ENCODE data around the gene RHBDF2. TPM values are rescaled to one million over a fixed set of nuclear protein-coding genes. Genes with fewer than 3 reads are reported as not detected.
A peak's percentile ranks its signal among the peaks of the same experiment; 100 is the strongest.

The RHBDF2 gene
- total and polyA plus RNA-seq, 4 donors: 20.1 to 116 (median 39.6) TPM

DNA sequence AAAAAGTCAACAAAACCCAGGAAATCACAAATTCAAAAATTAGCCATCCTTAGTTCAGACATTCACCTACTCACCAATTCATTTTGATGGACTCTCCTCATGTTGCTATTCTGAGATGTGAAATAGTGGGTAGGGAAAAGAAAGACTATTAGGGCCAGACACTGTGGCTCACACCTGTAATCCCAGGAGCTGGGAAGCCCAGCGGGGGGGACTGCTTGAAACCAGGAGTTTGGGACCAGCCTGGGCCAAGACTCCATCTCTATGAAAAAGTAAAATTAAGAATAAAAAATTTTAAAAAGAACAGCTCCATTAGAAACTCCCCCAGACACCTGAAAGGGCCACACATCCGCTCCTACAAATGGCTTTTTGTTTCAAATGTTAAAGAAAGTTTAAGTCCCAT is 69.7 kb downstream of the RHBDF2 start:
- ATAC-seq (ENCODE audit: insufficient read depth, low FRiP score): no peak
- Histone ChIP-seq H3K36me3 (ENCODE audit: control insufficient read depth in 4 of 4, insufficient read depth in 4 of 4, low read length in 4 of 4) (no peaks in the 10 kb centered on the region), H3K9ac (ENCODE audit: insufficient read depth in 1 of 2, low read length in 2 of 2) (no peak overlapping the region), H3K4me1 (ENCODE audit: control insufficient read depth in 5 of 5, insufficient read depth in 5 of 5, low read length in 5 of 5) (peaks cover 4 to 33% (median 7%) of the 10 kb centered on the region in 5 donors), H3K27ac (ENCODE audit: low read depth in 1 of 2, low read length in 1 of 2) (peak overlapping the region in 1 of 2 donors; percentile 60), H3K27me3 (ENCODE audit: control insufficient read depth in 3 of 3, insufficient read depth in 3 of 3, low read length in 2 of 3) (no peaks in the 10 kb centered on the region), H3K9me3 (ENCODE audit: control insufficient read depth in 4 of 4, insufficient read depth in 3 of 4, low read length in 3 of 4) (no peaks in the 10 kb centered on the region), H3K4me3 (no peak overlapping the region)
- no peak for DNase-seq
- no peak for TF ChIP-seq CTCF (IDR thresholded peaks at IDR 0.05; ENCODE audit: control extremely low read depth, extremely low read depth)
- WGBS, 2 donors: 97% methylated on average over 2 of the region's 2 CpGs

GRCh38 chr17:76428511-76428910 is 72.7 kb downstream of the RHBDF2 start:
- Histone ChIP-seq H3K9ac (ENCODE audit: insufficient read depth in 1 of 2, low read length in 2 of 2) (no peak overlapping the region), H3K27me3 (ENCODE audit: control insufficient read depth in 3 of 3, insufficient read depth in 3 of 3, low read length in 2 of 3) (no peaks in the 10 kb centered on the region), H3K36me3 (ENCODE audit: control insufficient read depth in 4 of 4, insufficient read depth in 4 of 4, low read length in 4 of 4) (no peaks in the 10 kb centered on the region), H3K27ac (ENCODE audit: low read depth in 1 of 2, low read length in 1 of 2) (no peak overlapping the region), H3K9me3 (ENCODE audit: control insufficient read depth in 4 of 4, insufficient read depth in 3 of 4, low read length in 3 of 4) (no peaks in the 10 kb centered on the region), H3K4me3 (no peak overlapping the region), H3K4me1 (ENCODE audit: control insufficient read depth in 5 of 5, insufficient read depth in 5 of 5, low read length in 5 of 5) (peaks cover 4 to 34% (median 7%) of the 10 kb centered on the region in 5 donors)
- 88 to 92% methylated on average over 1 of the region's 1 CpG for WGBS, 2 donors
- TF ChIP-seq CTCF (IDR thresholded peaks at IDR 0.05; ENCODE audit: control extremely low read depth, extremely low read depth): no peak
- ATAC-seq (ENCODE audit: insufficient read depth, low FRiP score): no peak
- DNase-seq: no peak

DNA sequence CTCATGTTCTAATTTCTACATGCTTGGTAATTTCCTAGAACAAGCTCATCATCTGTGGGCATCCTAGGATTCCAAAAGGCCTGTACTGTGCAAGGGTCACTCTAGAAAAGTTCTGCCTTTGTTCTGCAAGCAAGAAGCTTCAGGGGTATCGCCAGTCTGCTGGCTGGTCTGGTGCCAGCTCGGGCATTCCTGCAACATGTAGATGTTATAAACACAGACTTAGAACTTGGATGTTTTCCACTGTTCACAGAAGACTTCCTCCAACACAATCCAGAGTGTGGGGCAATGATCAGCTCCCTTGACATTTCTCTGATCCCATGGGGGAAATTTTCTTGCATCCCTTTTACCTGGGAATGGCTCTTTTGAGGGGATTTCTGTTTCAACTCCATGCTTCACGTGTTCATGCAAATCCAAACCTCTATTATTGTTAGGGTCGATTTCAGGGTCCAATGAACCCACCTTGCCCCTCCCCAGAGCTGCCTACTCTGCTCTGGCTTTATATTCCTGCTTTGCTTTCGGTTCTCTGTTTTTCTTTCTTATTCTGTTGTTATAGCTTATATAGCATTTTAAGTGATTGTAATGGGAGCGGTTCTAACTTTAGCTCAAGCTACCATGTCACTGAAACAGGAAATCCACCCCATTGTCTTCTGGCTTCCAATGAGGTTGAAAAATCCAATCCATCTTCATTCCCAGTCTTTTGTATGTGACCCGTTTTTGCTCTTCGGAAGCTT is 73.6 kb downstream of the RHBDF2 start:
- 59 to 75% methylated on average over 8 of the region's 8 CpGs for WGBS, 2 donors
- TF ChIP-seq CTCF (IDR thresholded peaks at IDR 0.05; ENCODE audit: control extremely low read depth, extremely low read depth): no peak
- Histone ChIP-seq H3K9me3 (ENCODE audit: control insufficient read depth in 4 of 4, insufficient read depth in 3 of 4, low read length in 3 of 4) (no peaks in the 10 kb centered on the region), H3K27me3 (ENCODE audit: control insufficient read depth in 3 of 3, insufficient read depth in 3 of 3, low read length in 2 of 3) (no peaks in the 10 kb centered on the region), H3K9ac (ENCODE audit: insufficient read depth in 1 of 2, low read length in 2 of 2) (no peak overlapping the region), H3K4me3 (no peak overlapping the region), H3K27ac (ENCODE audit: low read depth in 1 of 2, low read length in 1 of 2) (peak overlapping the region in 1 of 2 donors; percentile 24), H3K36me3 (ENCODE audit: control insufficient read depth in 4 of 4, insufficient read depth in 4 of 4, low read length in 4 of 4) (no peaks in the 10 kb centered on the region), H3K4me1 (ENCODE audit: control insufficient read depth in 5 of 5, insufficient read depth in 5 of 5, low read length in 5 of 5) (peaks cover 4 to 36% (median 7%) of the 10 kb centered on the region in 5 donors)
- ATAC-seq (ENCODE audit: insufficient read depth, low FRiP score) (no peak), DNase-seq (peak; percentile 51 to 66 (median 58))

Data from lung (tissue), 12 donors.